Activated CD4-positive, alpha-beta T cell treated with anti-CD3 and anti-CD28 coated beads for 24 hours (primary cell): ENCODE measurements around the gene IL21.

Experiments used
- DNase-seq, 2 donors: peaks; one replicate each; pipeline ENCODE4 v3.0.0-alpha.2; 2020; ENCODE audit warnings: low read depth in 2 of 2

The IL21 gene

GRCh38 chr4:122633211-122633610 lies 12.3 kb upstream of the IL21 start:
- no peak for DNase-seq

- DNase-seq = no peak
Observed at GRCh38 chr4:122632396-122633143, 11.7 kb upstream of the IL21 start.

GRCh38 chr4:122625156-122625555 lies 4.3 kb upstream of the IL21 start:
- DNase-seq = no peak

GRCh38 chr4:122624205-122624604 lies 3.3 kb upstream of the IL21 start:
- no peak for DNase-seq

- DNase-seq = no peak
Observed at GRCh38 chr4:122623637-122624166, 2.8 kb upstream of the IL21 start.

GRCh38 chr4:122622400-122622799 lies 1.5 kb upstream of the IL21 start:
- DNase-seq = no peak

GRCh38 chr4:122619611-122620010 lies 1.3 kb downstream of the IL21 start:
- no peak for DNase-seq

GRCh38 chr4:122617597-122618593 lies 3.0 kb downstream of the IL21 start:
- no peak for DNase-seq

- no peak for DNase-seq
Observed at GRCh38 chr4:122616915-122617596, 3.8 kb downstream of the IL21 start.

GRCh38 chr4:122614621-122615020 lies 6.2 kb downstream of the IL21 start:
- DNase-seq = no peak

- no peak for DNase-seq
Observed at GRCh38 chr4:122612540-122612939, 8.3 kb downstream of the IL21 start.

- no peak for DNase-seq
Observed at GRCh38 chr4:122606364-122607043, 14.4 kb downstream of the IL21 start.

GRCh38 chr4:122604146-122604545 lies 16.7 kb downstream of the IL21 start:
- DNase-seq = no peak

- no peak for DNase-seq
Observed at GRCh38 chr4:122603156-122603574, 17.7 kb downstream of the IL21 start.

GRCh38 chr4:122602277-122603142 lies 18.4 kb downstream of the IL21 start:
- no peak for DNase-seq

GRCh38 chr4:122591196-122591595 lies 29.7 kb downstream of the IL21 start:
- no peak for DNase-seq

- DNase-seq = no peak
Observed at GRCh38 chr4:122588453-122589238, 32.2 kb downstream of the IL21 start.

GRCh38 chr4:122584519-122584918 lies 36.3 kb downstream of the IL21 start:
- no peak for DNase-seq

- no peak for DNase-seq
Observed at GRCh38 chr4:122583906-122584305, 37.0 kb downstream of the IL21 start.
